Immature natural killer cell (primary cell): ENCODE results near the gene CALML5. TPM values are rescaled to one million over a fixed set of nuclear protein-coding genes. Genes with fewer than 3 reads are reported as not detected.

ENCODE experiments used
- DNase-seq, 3 donors: peaks; one replicate each; pipeline ENCODE4 v3.0.0; 2022; ENCODE audit warnings: mixed read lengths in 1 of 3
- H3K27ac Mint-ChIP-seq, 6 donors: one replicate each; pipeline ENCODE4 v1.8.0; 2020; ENCODE audit warnings: mixed read lengths in 6 of 6, mild to moderate bottlenecking in 5 of 6, inconsistent platforms in 4 of 6, moderate library complexity in 3 of 6
- H3K27me3 Mint-ChIP-seq, 3 donors: one replicate each; pipeline ENCODE4 v1.8.0; 2020 to 2021; ENCODE audit warnings: low read depth in 3 of 3, mild to moderate bottlenecking in 3 of 3, mixed read lengths in 3 of 3, moderate library complexity in 3 of 3, inconsistent platforms in 1 of 3
- H3K36me3 Mint-ChIP-seq, 3 donors: one replicate each; pipeline ENCODE4 v1.8.0; 2020; ENCODE audit warnings: mixed read lengths in 3 of 3, inconsistent platforms in 2 of 3, mild to moderate bottlenecking in 2 of 3
- H3K4me1 Mint-ChIP-seq, 2 donors: one replicate each; pipeline ENCODE4 v1.8.0; 2020; ENCODE audit warnings: inconsistent platforms in 2 of 2, mild to moderate bottlenecking in 2 of 2, mixed read lengths in 2 of 2, moderate library complexity in 1 of 2
- H3K4me3 Mint-ChIP-seq, 5 donors: one replicate each; pipeline ENCODE4 v1.8.0; 2020; ENCODE audit warnings: mild to moderate bottlenecking in 5 of 5, mixed read lengths in 5 of 5, inconsistent platforms in 3 of 5, moderate library complexity in 3 of 5
- H3K9me3 Mint-ChIP-seq, 6 donors: one replicate each; pipeline ENCODE4 v1.8.0; 2020; ENCODE audit warnings: mild to moderate bottlenecking in 6 of 6, mixed read lengths in 6 of 6, inconsistent platforms in 4 of 6, moderate library complexity in 3 of 6
- polyA plus RNA-seq, 3 donors: library from polyadenylated mRNA; unstranded; fragments of 300-500 nt; fragmentation: Illumina TruSeq; gene quantifications; one replicate each; pipeline ENCODE4 v1.2.3, GENCODE V29; 2021

CALML5 gene
- polyA plus RNA-seq, 3 donors from 2014 or later, result not detected

DNA sequence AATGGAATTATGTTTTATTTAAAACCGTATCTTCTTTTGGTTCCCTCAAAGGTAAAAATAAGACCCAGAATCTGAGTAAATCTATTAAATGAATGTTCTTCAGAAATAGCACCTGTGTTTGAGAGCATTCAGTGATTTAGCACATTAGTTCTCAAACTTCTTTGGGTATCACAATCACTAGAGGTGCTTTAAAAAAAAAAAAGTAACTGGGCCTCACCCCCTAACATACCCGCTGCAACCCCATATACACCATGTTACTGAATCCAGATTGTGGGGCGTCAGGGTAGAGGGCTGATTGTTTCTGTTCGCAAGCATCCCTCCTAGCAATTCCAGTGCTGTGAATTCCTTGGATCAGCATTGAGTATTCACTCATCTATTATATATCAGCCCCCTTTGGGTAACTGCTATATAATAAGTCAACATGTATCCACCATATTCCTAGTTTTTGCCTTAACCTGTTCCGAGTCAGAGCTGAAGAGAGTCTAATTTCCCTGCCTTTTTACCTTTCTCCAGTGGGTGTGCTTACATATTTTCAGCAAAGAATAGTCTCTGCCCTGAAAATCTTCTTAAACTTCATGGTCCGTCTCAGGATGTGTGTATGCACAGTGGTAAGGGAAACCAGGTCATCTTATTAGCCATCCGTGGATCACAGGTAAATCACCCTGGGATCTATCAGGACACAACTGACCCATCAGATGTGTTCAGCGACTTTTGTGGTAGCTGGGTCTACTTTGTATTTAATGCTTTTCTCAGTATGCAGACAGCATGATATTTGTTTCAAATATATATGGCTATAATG, 40.2 kb downstream of the CALML5 start:
- Mint-ChIP-seq H3K27ac (no peak overlapping the region), H3K27me3 (peaks cover 2 to 5% (median 2%) of the 10 kb centered on the region in 3 donors), H3K36me3 (peaks cover 0 to 27% (median 26%) of the 10 kb centered on the region in 3 donors), H3K9me3 (no peaks in the 10 kb centered on the region), H3K4me1 (no peaks in the 10 kb centered on the region), H3K4me3 (no peak overlapping the region)
- DNase-seq, result no peak

DNA sequence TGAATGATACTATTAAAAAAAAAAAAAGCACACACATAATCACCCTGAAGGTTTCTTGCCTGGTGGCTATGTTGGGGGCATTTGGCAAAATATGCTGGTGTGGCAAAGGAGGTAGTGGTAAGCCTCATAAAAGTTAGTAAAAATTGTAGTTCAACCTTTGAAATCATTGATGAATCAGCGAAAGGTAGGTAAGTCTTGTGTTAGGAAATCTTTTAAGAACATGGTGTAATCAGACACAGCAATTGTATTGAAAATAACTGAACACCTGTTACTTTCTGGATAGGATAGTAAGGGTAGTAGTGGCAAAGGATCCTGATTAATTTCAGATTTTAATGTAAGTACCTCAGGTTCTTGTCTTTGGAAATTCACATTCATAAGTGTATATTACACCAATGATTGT, 40.9 kb downstream of the CALML5 start:
- Mint-ChIP-seq H3K4me1 (no peaks in the 10 kb centered on the region), H3K36me3 (peaks cover 0 to 30% (median 27%) of the 10 kb centered on the region in 3 donors), H3K27ac (no peak overlapping the region), H3K4me3 (no peak overlapping the region), H3K9me3 (no peaks in the 10 kb centered on the region), H3K27me3 (peaks cover 0 to 3% (median 2%) of the 10 kb centered on the region in 3 donors)
- no peak for DNase-seq

DNA sequence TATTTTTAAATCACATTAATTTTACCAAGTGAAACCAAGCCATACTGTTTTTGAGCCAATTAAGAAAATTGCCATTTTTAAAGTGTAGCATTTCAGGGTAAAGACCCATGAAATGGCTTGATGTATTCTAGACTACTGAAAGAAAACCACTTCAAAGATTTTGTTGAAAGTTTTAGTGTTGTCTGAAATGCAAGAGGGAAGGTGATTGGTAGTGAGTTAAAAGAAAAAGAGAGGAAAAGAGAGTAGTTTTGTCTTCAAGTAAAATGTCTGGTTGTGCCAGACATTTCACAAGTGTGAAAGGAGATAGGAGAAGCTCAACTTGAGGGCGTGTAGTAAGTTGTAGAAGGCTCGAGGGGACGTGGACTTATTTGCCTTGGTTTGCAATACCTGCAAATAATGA, 41.6 kb downstream of the CALML5 start:
- Mint-ChIP-seq H3K36me3 (peaks cover 0 to 34% (median 33%) of the 10 kb centered on the region in 3 donors), H3K4me3 (no peak overlapping the region), H3K9me3 (no peaks in the 10 kb centered on the region), H3K27me3 (peaks cover 0 to 2% (median 0%) of the 10 kb centered on the region in 3 donors), H3K27ac (no peak overlapping the region), H3K4me1 (no peaks in the 10 kb centered on the region)
- no peak for DNase-seq

DNA sequence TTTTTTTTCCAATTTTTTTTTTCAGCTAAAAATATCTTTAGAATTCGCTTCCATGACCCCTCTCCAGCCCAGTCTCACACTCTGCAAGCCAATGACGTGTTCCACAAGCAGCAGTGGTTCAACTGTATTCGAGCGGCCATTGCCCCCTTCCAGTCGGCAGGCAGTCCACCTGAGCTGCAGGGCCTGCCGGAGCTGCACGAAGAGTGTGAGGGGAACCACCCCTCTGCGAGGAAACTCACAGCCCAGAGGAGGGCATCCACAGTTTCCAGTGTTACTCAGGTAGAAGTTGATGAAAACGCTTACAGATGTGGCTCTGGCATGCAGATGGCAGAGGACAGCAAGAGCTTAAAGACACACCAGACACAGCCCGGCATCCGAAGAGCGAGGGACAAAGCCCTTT, 42.8 kb downstream of the CALML5 start:
- no peak for DNase-seq
- no peak overlapping the region for H3K27ac Mint-ChIP-seq
- peaks cover 0 to 40% (median 34%) of the 10 kb centered on the region in 3 donors for H3K36me3 Mint-ChIP-seq
- no peak overlapping the region for H3K4me3 Mint-ChIP-seq
- H3K27me3 Mint-ChIP-seq, result no peaks in the 10 kb centered on the region
- H3K9me3 Mint-ChIP-seq, result no peaks in the 10 kb centered on the region
- H3K4me1 Mint-ChIP-seq, result no peaks in the 10 kb centered on the region

DNA sequence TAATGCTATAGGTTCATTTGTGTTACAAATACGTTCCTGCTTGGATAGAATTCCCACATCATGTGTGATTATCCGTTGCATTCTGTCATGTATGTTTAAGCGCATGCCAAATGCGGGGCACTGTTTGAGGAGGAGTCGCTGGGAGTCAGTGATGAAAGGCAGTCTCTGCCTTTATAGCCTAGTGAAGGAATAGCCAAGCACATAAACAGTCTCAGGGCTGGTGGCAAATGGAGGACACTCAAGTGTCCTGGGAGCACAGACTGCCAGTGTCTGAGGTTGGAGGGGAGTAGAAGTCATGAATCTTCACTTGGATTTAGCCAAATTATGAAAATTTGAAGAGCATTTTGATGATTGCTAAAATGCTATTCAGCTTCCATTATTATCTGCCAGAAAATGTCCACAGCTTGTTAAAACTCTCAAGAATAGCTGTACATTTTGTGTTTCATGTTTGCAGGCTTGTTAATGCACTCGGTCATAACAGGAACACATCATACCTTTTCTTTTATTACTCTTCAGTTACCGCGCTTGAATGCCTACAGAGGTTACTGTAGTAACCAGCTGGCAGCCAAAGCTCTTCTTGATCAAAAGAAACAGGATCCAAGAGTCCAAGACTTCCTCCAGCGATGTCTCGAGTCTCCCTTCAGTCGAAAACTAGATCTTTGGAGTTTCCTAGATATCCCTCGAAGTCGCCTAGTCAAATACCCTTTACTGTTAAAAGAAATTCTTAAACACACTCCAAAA, 45.5 kb downstream of the CALML5 start:
- no peaks in the 10 kb centered on the region for H3K9me3 Mint-ChIP-seq
- H3K27me3 Mint-ChIP-seq, result no peaks in the 10 kb centered on the region
- no peak overlapping the region for H3K27ac Mint-ChIP-seq
- DNase-seq, result no peak
- H3K36me3 Mint-ChIP-seq, result peaks cover 0 to 34% (median 33%) of the 10 kb centered on the region in 3 donors
- H3K4me3 Mint-ChIP-seq, result no peak overlapping the region
- peaks cover 0 to under 1% of the 10 kb centered on the region in 2 donors for H3K4me1 Mint-ChIP-seq

DNA sequence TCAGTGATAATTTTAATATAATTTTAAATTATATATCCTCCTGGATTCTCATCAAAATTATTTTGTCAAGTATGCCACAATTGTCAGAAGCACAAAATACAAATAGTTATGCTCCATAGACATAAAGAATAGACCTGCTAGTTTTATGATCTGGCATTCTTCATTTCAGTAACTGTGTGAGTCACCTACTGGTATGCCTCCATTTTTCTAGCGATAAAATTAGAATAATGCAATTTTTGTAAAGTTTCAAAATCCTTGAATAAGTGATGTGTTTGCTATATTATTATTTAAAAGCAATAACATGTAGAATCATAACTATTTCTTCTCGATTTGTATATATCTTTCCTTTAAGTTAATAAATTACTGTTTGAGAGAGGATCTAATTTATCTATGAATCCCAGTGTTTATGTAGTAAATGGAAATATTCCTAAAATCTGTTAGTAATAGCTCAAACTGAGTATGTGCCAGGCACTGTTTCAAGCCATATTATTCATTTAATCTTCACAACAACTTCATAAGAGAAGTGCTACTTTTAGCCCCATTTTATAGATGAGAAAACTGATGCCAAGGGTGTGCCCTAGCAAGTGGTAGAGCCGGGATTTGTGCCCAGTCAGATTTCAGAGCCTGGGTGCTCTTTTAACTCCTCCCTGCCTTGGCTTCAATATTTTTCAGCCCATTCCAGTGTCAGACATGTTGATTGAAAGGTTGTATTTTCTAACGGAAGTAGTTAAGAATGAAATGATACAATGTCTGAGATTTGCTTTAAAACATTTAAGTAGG, 48.6 kb downstream of the CALML5 start:
- no peak overlapping the region for H3K27ac Mint-ChIP-seq
- DNase-seq, result no peak
- H3K4me3 Mint-ChIP-seq, result no peak overlapping the region
- no peaks in the 10 kb centered on the region for H3K9me3 Mint-ChIP-seq
- no peaks in the 10 kb centered on the region for H3K27me3 Mint-ChIP-seq
- H3K36me3 Mint-ChIP-seq, result peaks cover 0 to 25% (median 17%) of the 10 kb centered on the region in 3 donors
- peaks cover 25 to 32% of the 10 kb centered on the region in 2 donors for H3K4me1 Mint-ChIP-seq

DNA sequence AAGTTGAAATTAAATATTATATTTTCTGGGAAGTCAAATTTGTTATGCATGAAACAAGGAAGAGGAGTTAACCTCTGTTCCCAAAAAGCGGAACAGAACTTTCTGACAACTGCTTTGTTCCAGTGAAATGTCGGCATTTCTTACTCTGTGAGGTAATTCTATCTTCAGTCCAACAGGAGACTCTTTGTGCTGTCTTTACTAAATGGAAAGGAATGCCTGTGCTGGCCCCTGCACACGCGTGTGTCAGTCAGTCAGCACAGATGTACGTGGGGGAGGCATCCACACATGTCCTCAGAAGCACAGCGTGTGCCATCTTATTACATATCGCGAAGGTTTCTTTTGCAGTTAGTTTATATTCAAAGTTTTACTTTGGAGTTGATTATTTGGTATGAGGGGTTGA, 49.5 kb downstream of the CALML5 start:
- Mint-ChIP-seq H3K36me3 (peaks cover 0 to 18% (median 11%) of the 10 kb centered on the region in 3 donors), H3K9me3 (no peaks in the 10 kb centered on the region), H3K27ac (no peak overlapping the region), H3K27me3 (no peaks in the 10 kb centered on the region), H3K4me3 (no peak overlapping the region), H3K4me1 (peaks cover 25 to 32% of the 10 kb centered on the region in 2 donors)
- DNase-seq, result no peak

DNA sequence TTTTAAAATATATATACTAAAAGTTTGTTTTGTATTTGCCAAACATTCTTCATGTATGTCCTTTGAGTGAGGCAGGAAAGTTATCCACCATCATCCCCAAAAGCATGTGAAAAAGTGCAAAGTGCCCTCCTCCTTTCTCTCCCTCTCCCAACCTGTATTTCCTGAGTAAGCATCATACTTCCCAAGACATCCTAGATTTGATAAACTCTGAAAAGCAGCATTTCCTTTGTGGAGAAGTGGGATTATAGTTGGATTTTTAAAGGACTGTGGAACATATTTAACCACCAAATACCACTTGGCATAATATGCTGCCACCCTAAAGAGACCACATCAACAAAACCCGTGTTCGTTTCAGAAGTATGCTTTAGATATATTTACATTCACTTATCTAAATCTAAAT, 50.1 kb downstream of the CALML5 start:
- DNase-seq, result no peak
- Mint-ChIP-seq H3K4me3 (no peak overlapping the region), H3K4me1 (peaks cover 25 to 32% of the 10 kb centered on the region in 2 donors), H3K27me3 (no peaks in the 10 kb centered on the region), H3K36me3 (peaks cover 0 to 15% (median 8%) of the 10 kb centered on the region in 3 donors), H3K27ac (no peak overlapping the region), H3K9me3 (no peaks in the 10 kb centered on the region)

Other genes starting within 250 kb of the CALML5 start
- gene UCN3, start 134.6 kb downstream of the CALML5 start, polyA plus RNA-seq, result not detected
- gene TUBAL3, start 94.7 kb downstream of the CALML5 start, polyA plus RNA-seq, result not detected
- gene NET1, start 87.0 kb downstream of the CALML5 start, polyA plus RNA-seq, result 1 to 10 TPM; 1.5 to 2.3 (median 2.3) TPM
- not detected for gene CALML3, start 25.4 kb upstream of the CALML5 start, polyA plus RNA-seq
- 1 to 10 TPM in 2 of 3 donors, not detected in 1; 2.8 to 4.1 TPM for gene ASB13, start 167.0 kb upstream of the CALML5 start, polyA plus RNA-seq
- gene TASOR2, start 185.3 kb upstream of the CALML5 start, polyA plus RNA-seq, result 10 to 100 TPM in 2 of 3 donors, under 1 TPM in 1; 0.27 to 20.1 (median 13.7) TPM